ENCODE data around the gene HLF. TPM values are rescaled to one million over a fixed set of nuclear protein-coding genes. Genes with fewer than 3 reads are reported as not detected.

Gene HLF
- total RNA-seq, 1 experiment from 2014 or later, result not detected

DNA sequence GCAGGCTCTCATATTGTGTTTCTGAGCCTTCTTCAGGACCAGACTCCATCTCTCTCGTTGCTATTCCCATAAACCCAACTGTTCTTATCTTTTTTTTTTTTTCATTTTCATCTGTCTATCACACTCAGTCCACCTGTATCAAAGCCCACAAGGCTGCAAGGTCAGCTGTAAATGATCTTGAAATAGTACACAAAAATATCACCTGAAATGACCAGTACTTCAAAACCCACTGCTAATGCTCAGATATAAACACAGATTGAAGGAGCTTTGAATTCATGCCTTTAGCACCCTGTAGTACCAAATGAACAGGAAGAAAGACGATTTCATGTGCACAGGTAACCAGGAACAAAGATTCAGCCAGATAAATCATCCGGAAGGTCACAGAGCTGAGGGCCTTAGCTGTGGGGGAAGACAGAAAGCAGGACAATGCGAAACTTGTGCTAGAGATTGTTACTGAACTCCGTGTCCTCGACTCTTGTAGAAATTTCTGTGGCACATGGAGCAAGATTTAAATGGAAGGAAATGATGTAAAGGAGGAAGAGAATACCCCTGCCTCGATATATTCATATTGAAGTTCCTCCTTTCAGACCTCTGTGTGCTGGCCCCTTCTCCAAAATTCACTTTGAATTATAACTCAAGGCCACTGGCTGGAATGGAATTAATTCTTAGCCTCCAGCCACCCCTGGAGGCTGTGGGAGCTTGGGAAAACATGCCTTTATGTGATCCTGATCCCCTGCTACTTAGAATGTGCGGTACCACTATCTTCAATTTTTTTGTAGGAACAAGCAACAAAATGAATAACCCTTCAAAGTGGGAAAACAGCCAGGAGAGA lies 4.1 kb downstream of the HLF start:
- no TSS peak for BruUV-seq (replicated peaks)
- Histone ChIP-seq H3K27ac (no peak overlapping the region), H3K27me3 (ENCODE audit: insufficient read depth, low read depth) (peaks cover 23% of the 10 kb centered on the region), H4K20me1 (ENCODE audit: insufficient read depth) (no peaks in the 10 kb centered on the region), H3K36me3 (ENCODE audit: low read depth) (no peaks in the 10 kb centered on the region), H3F3A (ENCODE audit: insufficient read depth, low read depth) (no peaks in the 10 kb centered on the region), H3K4me1 (replicated peaks; ENCODE audit: insufficient read depth) (no peaks in the 10 kb centered on the region), H3K4me3 (no peak overlapping the region), H3K4me2 (no peak overlapping the region), H2AFZ (no peak overlapping the region), H3K79me2 (ENCODE audit: low read depth) (no peaks in the 10 kb centered on the region), H3K9me2 (ENCODE audit: insufficient read depth) (no peaks in the 10 kb centered on the region), H3K9me3 (ENCODE audit: insufficient read depth, low read depth) (no peaks in the 10 kb centered on the region)
- intact Hi-C loops (cut with micrococcal nuclease; ENCODE audit: unreplicated experiment), result no loop called here
- DNase-seq, result no peak
- TF ChIP-seq EZH2 (IDR thresholded peaks at IDR 0.05; ENCODE audit: low read depth), result no peak
- TF ChIP-seq, protein P1, sequence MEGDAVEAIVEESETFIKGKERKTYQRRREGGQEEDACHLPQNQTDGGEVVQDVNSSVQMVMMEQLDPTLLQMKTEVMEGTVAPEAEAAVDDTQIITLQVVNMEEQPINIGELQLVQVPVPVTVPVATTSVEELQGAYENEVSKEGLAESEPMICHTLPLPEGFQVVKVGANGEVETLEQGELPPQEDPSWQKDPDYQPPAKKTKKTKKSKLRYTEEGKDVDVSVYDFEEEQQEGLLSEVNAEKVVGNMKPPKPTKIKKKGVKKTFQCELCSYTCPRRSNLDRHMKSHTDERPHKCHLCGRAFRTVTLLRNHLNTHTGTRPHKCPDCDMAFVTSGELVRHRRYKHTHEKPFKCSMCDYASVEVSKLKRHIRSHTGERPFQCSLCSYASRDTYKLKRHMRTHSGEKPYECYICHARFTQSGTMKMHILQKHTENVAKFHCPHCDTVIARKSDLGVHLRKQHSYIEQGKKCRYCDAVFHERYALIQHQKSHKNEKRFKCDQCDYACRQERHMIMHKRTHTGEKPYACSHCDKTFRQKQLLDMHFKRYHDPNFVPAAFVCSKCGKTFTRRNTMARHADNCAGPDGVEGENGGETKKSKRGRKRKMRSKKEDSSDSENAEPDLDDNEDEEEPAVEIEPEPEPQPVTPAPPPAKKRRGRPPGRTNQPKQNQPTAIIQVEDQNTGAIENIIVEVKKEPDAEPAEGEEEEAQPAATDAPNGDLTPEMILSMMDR (conservative IDR thresholded peaks at IDR 0.05), result no peak
- ChIA-PET POLR2A (ENCODE audit: unreplicated experiment) (no interaction called here), CTCF (no interaction called here)

GRCh38 chr17:55269894-55270293 lies 5.1 kb downstream of the HLF start:
- Histone ChIP-seq H3K4me3 (no peak overlapping the region), H3K9me3 (ENCODE audit: insufficient read depth, low read depth) (no peaks in the 10 kb centered on the region), H4K20me1 (ENCODE audit: insufficient read depth) (no peaks in the 10 kb centered on the region), H3K9me2 (ENCODE audit: insufficient read depth) (no peaks in the 10 kb centered on the region), H3K4me1 (replicated peaks; ENCODE audit: insufficient read depth) (no peaks in the 10 kb centered on the region), H3K4me2 (no peak overlapping the region), H2AFZ (no peak overlapping the region), H3K27ac (no peak overlapping the region), H3F3A (ENCODE audit: insufficient read depth, low read depth) (no peaks in the 10 kb centered on the region), H3K79me2 (ENCODE audit: low read depth) (no peaks in the 10 kb centered on the region), H3K36me3 (ENCODE audit: low read depth) (no peaks in the 10 kb centered on the region), H3K27me3 (ENCODE audit: insufficient read depth, low read depth) (peaks cover 23% of the 10 kb centered on the region)
- CTCF ChIA-PET, result no interaction called here
- no TSS peak for BruUV-seq (replicated peaks)
- intact Hi-C loops (cut with micrococcal nuclease; ENCODE audit: unreplicated experiment), result no loop called here
- POLR2A ChIA-PET (ENCODE audit: unreplicated experiment), result no interaction called here
- no peak for DNase-seq
- no peak for TF ChIP-seq EZH2 (IDR thresholded peaks at IDR 0.05; ENCODE audit: low read depth)
- TF ChIP-seq, protein P1 (conservative IDR thresholded peaks at IDR 0.05), result no peak

DNA sequence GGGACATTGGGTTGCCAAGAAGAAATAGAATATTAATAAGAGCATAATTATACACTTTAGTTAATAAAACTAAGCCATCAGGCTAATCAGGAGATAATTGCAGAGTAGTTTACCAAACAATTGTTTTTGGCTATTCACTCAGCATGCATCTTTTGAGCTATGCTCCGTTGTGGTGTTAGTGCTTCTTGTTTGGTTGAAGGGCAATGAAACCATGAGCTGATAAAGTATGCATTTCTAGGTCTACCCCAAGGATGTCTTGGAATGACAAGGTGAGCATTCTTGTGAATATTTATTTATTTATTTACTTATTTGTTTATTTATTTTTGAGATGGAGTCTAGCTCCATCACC lies 6.4 kb downstream of the HLF start:
- intact Hi-C loops (cut with micrococcal nuclease; ENCODE audit: unreplicated experiment), result no loop called here

More for the DNA sequence above, 6.4 kb downstream of the HLF start:
- BruUV-seq (replicated peaks), result no TSS peak
- Histone ChIP-seq H4K20me1 (ENCODE audit: insufficient read depth) (no peaks in the 10 kb centered on the region), H3K36me3 (ENCODE audit: low read depth) (no peaks in the 10 kb centered on the region), H2AFZ (no peak overlapping the region), H3K9me3 (ENCODE audit: insufficient read depth, low read depth) (no peaks in the 10 kb centered on the region), H3K27ac (no peak overlapping the region), H3K4me2 (no peak overlapping the region), H3K4me3 (no peak overlapping the region), H3K9me2 (ENCODE audit: insufficient read depth) (no peaks in the 10 kb centered on the region), H3F3A (ENCODE audit: insufficient read depth, low read depth) (no peaks in the 10 kb centered on the region), H3K4me1 (replicated peaks; ENCODE audit: insufficient read depth) (0 out of 2 replicates have a peak, but pooled peaks cover 2% of the 10 kb centered on the region), H3K79me2 (ENCODE audit: low read depth) (no peaks in the 10 kb centered on the region), H3K27me3 (ENCODE audit: insufficient read depth, low read depth) (peaks cover 22% of the 10 kb centered on the region)
- CTCF ChIA-PET, result no interaction called here
- TF ChIP-seq, protein P1 (conservative IDR thresholded peaks at IDR 0.05), result no peak
- TF ChIP-seq EZH2 (IDR thresholded peaks at IDR 0.05; ENCODE audit: low read depth), result no peak
- DNase-seq, result no peak
- POLR2A ChIA-PET (ENCODE audit: unreplicated experiment), result no interaction called here

Measured in PC-9 (cell line).